HG02623 (cell line): ENCODE data around the gene ARFGAP1.

ENCODE experiments used
- ATAC-seq: cut with Tn5 transposase; IDR thresholded peaks from one replicate; pipeline ENCODE4 v1.9.1; 2021; ENCODE audit warnings: moderate library complexity; ENCODE audit not compliant: unreplicated experiment

ARFGAP1 gene

DNA sequence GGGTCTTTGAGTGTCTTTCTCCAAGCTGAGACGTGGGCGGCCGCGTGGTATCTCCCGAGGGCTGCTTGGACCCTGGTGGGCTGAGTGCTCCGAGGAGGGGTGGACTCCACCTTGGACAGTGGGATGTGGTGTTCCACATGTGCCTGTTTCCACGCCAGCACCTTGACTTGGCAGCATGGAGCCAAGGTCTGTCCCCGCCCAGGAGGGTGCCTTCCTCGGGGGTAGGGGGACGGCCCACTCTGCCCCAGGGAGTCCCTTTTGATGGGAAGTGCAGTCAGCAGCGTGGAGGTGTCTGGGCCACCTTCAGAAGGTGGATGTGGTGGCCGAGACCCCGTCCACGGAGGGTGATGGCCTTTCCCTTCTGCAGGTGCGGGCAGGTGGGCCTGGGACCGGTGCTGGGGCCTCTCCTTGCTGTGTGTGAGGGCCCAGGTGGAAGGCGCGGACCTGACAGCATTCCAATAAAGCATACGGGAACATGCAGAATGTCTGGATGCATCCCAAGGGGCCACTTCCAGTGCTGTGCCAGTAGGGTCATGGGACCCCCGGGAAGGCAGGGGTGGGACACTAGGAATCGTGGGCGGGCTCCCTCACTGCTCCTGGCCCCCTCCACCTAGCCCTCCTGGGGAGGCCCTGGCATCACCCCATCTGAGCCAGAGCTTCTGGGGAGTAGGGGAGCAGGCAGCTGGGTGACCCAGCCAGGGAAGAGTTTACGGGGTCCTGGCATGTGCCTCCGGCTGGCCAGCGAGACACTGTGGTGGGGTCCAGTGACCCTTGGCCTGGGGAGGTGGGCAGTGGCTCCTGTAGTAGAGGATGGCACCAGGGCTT lies 16.9 kb downstream of the ARFGAP1 start:
- no peak for ATAC-seq

GRCh38 chr20:63290136-63290676 lies 17.6 kb downstream of the ARFGAP1 start:
- no peak for ATAC-seq

- ATAC-seq = no peak
Measured at GRCh38 chr20:63290677-63291472, 18.3 kb downstream of the ARFGAP1 start.

GRCh38 chr20:63291811-63292210 lies 19.2 kb downstream of the ARFGAP1 start:
- no peak for ATAC-seq

DNA sequence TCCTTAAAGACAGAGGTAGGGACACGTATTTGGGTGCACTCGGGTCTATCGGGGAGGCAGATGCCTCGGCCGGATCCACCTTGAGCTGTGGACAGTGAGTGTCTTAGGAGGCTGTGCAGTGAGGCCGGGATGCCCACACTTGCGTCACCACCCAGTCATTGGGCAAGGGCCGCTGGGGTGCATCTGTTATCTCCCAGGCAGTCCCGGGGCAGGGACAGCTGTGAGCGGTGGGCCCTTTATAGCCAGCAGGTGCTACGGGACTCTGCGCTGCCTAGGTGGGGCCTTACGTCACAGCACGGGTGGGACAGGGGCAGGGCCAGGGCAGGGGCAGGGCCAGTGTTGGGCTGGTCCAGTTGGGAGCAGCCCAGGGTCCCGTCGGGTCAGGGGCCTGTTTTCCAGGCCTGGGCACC lies 19.7 kb downstream of the ARFGAP1 start:
- ATAC-seq = no peak

DNA sequence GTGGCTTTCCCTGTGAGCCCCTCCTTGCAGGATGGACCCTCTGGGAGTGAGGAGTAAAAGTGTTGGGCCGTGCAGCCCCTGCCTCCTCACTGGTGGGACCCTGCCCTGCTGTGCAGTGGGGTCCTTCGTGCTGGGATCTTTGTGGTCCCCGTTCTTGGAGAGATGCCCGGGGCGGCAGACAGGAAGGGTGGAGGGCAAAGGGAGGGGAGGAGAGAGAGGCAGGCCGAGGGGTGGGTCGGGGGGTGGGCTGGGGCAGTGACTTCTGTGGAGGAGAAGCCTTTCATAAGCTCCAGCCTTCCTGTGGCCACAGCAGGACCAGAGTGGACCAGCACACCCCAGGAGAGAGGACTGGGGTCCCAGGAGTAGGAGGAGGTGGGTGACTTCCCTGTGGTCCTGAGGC lies 20.3 kb downstream of the ARFGAP1 start, which contains the start of gene COL20A1:
TSS of gene COL20A1 (plus strand) at position 283 of the 400 bp plus-strand sequence. CDS start 1,922 bp downstream, outside the sequence.
- ATAC-seq = no peak

GRCh38 chr20:63293456-63293855 lies 20.8 kb downstream of the ARFGAP1 start:
- ATAC-seq = no peak

- ATAC-seq = no peak
Measured at GRCh38 chr20:63293871-63294535, 21.4 kb downstream of the ARFGAP1 start.

DNA sequence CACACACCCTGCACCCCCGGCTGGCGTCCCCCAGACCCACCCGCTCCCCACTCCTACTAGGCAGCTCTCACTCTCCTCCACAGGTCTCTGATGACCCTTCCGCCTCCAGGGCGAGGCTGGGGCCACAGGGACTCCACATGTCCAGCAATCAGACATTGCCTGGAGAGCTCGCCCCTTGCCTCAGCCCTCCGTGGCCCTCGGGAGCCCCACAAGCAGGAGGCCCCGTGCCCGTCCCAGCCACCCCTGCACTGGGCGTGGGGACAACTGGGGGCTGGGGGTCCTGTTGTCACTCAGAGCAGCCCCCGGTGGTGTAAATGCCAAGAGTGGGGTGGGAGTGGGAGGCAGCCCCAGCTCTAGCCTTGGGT lies 21.9 kb downstream of the ARFGAP1 start:
- ATAC-seq = no peak

GRCh38 chr20:63295018-63295417 lies 22.4 kb downstream of the ARFGAP1 start:
- ATAC-seq = no peak

DNA sequence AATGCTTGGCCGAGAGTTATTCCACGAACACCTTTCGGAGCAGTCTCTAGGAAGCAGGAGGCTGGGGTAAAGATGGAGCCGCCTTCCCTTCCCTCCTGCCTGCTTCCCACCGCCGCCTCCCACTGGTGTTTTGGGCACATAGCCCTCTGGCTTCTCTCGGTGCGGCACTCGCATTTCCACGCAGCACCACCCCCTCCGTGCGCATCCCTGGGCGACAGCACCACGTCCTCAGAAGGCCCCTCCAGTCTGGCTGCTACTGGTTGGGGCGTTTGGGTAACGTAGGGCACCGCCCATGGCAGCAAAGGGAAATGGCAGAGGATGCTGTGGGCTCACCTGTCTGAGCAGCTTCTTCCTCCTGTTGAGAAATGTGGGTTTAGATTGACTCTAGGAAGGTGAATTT lies 22.8 kb downstream of the ARFGAP1 start:
- no peak for ATAC-seq

DNA sequence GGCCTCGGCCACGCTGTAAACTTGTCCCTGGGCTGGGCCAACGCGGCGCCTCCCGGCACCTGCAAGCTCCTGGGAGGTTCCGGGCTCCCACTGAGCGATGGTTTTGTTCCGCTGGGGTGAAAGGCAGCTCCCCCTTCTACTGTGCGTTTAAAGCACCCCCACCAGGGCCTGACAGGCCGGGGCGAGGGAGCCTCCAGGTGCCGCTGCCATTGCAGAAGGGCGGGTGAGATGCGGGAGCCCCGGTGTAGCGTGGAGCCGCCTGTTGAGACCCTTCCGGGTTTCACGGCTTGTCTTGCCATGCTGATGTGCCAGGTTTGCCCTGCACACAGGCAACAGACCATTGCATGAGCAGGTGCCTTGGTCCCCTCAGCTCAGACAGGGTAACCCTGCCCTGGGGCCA lies 23.2 kb downstream of the ARFGAP1 start:
- ATAC-seq = no peak

DNA sequence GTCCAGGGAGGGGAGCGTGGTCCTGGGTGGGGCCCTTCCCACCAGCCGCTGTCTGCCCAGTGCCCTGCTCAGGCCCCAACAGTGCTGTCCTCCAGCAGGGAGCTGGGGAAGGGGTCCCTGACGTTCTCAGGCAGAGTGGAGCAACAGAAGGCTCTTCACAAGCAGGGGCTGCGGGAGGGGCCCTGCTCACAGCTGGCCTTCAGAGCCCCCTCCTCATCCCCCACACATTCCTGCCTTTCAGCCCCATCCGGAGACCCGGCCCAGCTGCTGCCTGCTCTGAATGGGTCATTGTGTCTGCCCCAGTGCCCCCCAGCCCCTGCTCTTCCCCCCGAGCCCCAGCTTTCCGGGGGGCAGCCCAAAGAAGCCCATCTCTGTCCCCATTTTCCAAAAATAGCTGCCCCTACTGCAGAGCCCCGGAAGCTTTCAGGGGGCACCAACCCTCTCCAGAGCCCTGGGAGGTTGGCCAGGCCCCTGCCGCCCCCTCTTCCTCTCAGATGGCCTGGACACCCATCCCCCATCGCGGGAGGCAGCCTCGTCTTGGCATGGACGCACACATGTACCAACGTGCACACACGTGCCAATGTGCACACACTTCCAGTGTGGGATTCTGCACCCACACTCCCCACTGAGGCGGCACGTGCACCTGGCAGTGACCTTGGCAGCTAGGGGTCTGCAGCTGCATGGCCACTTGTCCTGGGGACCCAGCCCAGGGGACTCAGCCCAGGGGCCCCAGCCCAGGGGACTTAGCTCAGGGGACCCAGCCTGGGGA lies 24.1 kb downstream of the ARFGAP1 start:
- ATAC-seq = no peak

GRCh38 chr20:63297371-63297781 lies 24.8 kb downstream of the ARFGAP1 start:
- no peak for ATAC-seq

- ATAC-seq = no peak
Measured at GRCh38 chr20:63297796-63298572, 25.4 kb downstream of the ARFGAP1 start.

DNA sequence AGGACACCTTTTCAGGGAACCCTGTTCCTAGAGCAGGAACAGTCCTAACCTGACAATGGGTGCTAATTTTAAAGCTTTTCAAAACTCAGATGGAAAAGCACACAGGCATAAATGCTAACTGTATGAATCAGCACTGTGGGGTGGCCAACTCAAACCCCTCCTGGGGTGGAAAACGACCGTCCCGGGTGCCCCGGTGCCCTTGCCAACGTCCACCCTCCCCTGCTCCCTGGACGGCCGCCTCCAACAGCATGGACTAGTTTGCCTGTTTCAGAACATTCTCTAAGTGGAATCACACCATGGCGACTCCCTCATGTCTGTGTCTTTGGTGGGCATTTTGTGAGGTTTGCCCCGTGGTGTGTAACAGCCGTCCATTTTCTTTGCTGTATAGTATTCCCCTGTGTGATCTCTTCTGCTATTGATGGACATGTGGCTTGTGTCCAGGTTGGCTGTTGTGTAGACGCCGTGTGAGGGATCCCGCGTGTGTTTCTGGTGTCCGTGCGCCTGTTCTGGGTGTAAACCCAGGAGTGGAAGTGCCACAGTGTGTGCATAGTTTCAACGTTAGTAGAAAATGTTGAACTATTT lies 26.2 kb downstream of the ARFGAP1 start:
- ATAC-seq = no peak

- ATAC-seq = no peak
Measured at GRCh38 chr20:63301671-63302070, 29.1 kb downstream of the ARFGAP1 start.

DNA sequence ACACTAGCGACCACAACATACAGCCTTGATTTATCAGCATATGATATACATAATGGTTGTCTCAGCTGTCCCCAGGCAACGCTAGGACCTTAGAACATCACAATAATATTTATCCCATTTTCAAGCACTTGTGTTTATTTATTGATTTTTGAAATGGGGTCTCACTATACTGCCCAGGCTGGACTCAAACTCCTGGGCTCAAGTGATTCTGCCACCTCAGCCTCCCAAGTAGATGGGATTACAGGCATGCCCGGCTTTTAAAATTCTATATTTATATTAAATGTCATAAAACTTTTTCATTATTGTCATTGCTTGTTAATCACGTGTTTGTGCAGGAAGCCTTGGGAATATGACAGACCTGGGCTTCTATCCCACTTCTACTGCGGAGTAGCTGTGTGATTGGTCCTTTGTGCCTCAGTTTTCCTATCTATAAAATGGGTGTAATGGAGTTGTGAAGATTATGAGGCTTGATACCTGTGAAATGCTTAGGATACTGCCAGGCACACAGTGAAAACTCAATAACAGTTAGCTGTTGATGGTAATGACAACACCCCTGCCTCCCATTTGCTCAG lies 30.6 kb downstream of the ARFGAP1 start:
- no peak for ATAC-seq

DNA sequence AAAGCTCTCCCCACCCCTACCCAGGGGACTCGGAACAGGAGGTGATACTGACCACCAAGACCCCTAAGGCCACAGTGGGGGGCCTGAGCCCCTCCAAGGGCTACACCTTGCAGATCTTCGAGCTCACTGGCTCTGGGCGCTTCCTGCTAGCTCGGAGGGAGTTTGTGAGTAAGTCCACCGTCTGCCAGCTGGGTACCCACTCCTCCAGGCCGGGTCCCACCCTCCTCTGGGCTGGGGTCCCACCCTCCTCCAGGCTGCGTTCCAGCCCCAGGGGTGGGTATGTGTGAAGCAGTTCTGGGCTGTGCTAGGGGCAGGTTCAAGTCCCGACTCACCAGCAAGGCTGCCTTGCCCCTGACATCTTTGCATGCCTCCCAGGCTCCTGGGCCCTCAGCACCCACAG lies 32.8 kb downstream of the ARFGAP1 start:
- no peak for ATAC-seq
